Type B pancreatic cell (in vitro differentiated cells): Measurements from ENCODE around the gene TP53I13. TPM values are rescaled to one million over a fixed set of nuclear protein-coding genes. Genes with fewer than 3 reads are reported as not detected.

Experiments
- DNase-seq: peaks from one replicate; pipeline ENCODE4 v3.0.0; 2021; ENCODE audit warnings: mixed read lengths; ENCODE audit not compliant: unreplicated experiment; ENCODE audit errors: extremely low spot score
- H3K27ac Mint-ChIP-seq: 2 replicates; pipeline ENCODE4 v1.8.0; 2021; ENCODE audit warnings: mild to moderate bottlenecking, mixed read lengths
- H3K27me3 Mint-ChIP-seq: 2 replicates; pipeline ENCODE4 v1.8.0; 2021; ENCODE audit warnings: mixed read lengths
- H3K36me3 Mint-ChIP-seq: 2 replicates; pipeline ENCODE4 v1.8.0; 2021; ENCODE audit warnings: mixed read lengths
- H3K4me1 Mint-ChIP-seq: one replicate; pipeline ENCODE4 v1.8.0; 2021; ENCODE audit warnings: mixed read lengths; ENCODE audit not compliant: unreplicated experiment
- H3K4me3 Mint-ChIP-seq: 2 replicates; pipeline ENCODE4 v1.8.0; 2021; ENCODE audit warnings: mild to moderate bottlenecking, mixed read lengths
- H3K9me3 Mint-ChIP-seq: 2 replicates; pipeline ENCODE4 v1.8.0; 2021; ENCODE audit warnings: mixed read lengths
- total RNA-seq: library from RNA; stranded (reverse); gene quantifications from 2 replicates; pipeline ENCODE4 v1.2.1, GENCODE V29; 2021; ENCODE audit warnings: low replicate concordance
- TF ChIP-seq, protein P1 (sequence below): fragments of 200-600 bp; sonication (generic); conservative IDR thresholded peaks from 2 replicates; pipeline ENCODE4 v1.5.0; 2021; ENCODE audit warnings: antibody characterized with exemption, mild to moderate bottlenecking

The TP53I13 gene
- total RNA-seq, 1 donor from 2014 or later: 50.3 TPM

DNA sequence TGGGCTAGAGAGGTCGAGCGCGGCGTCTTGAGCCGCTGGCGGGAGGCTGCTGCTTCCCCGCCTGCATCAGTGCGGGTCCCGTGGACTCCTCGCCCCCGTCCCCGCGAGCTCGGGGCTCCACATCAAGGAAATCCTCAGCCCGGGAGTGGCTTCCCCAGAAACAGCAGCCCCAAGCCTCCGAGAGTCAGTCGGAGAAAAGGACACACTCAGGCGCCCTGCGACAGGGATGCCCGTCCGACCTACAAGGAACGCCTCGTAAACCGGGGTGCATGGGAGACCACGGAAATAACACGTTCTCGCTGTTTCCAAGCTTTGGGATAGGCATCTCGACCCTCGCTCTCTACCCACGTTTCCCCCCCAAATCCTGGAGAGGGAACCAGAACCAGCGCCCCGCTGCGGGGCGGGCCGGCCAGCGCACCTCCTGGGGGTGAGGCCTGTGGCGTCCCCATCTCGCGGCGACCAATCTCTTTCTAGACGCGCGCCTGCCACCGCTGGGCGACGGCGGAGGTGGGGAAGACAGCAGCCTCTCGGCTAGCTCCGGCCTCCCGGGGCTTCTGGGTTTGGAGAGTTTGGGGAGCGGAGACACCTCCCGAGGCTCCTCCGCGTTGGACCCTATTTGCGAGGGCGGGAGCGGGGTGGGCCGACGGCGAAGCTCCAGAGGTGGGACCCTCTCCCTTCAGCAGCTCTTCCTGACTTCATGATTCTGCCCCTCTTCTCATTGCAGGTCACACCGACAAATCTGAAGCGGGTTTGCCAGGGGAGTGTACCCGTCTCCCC, 759 bp upstream of the TP53I13 start:
- H3K27ac Mint-ChIP-seq: peak overlapping the region; percentile 87

DNA sequence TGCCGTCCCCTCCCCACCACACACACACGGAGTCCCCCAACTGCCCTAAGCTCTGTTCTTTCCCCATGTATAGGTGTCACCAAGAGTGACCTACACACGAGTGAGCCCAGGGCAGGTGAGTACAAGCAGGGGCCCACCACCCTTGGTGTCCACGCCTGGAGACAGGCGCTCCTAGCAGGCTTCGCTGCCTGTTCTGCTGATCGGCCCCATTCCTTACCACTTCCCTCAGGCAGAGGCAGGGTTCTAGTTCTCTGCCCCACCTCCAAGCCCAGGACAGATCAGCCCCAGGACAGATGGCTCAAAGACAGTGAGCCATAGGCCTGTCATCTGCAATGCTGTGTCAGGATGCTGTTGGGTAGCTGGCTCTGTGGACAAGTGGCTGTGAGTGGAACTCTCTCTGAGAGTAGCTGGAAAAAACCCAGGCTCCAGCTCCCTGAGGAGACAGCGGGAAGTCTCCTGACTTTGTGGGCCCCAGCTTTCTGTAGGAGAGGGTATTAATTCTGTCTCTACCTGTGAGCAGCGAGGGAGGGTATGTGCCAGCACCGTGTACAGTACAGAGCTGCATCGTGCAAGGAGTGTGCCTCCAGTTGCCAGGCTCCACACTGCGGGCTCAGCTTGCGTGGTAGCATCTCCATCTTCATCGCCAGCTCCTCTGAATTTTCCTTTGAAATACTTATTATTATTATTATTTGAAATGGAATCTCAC, 897 bp downstream of the TP53I13 start:
- Mint-ChIP-seq H3K36me3 (peaks cover 6% of the 10 kb centered on the region), H3K4me1 (peaks cover 11% of the 10 kb centered on the region), H3K4me3 (peak overlapping the region; percentile 95), H3K27ac (peak overlapping the region; percentile 88), H3K9me3 (no peaks in the 10 kb centered on the region), H3K27me3 (peaks cover 21% of the 10 kb centered on the region)
- TF ChIP-seq, protein P1, sequence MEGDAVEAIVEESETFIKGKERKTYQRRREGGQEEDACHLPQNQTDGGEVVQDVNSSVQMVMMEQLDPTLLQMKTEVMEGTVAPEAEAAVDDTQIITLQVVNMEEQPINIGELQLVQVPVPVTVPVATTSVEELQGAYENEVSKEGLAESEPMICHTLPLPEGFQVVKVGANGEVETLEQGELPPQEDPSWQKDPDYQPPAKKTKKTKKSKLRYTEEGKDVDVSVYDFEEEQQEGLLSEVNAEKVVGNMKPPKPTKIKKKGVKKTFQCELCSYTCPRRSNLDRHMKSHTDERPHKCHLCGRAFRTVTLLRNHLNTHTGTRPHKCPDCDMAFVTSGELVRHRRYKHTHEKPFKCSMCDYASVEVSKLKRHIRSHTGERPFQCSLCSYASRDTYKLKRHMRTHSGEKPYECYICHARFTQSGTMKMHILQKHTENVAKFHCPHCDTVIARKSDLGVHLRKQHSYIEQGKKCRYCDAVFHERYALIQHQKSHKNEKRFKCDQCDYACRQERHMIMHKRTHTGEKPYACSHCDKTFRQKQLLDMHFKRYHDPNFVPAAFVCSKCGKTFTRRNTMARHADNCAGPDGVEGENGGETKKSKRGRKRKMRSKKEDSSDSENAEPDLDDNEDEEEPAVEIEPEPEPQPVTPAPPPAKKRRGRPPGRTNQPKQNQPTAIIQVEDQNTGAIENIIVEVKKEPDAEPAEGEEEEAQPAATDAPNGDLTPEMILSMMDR: no peak
- DNase-seq: peak; percentile 67

More for the DNA sequence above, 759 bp upstream of the TP53I13 start:
- H3K36me3 Mint-ChIP-seq: peaks cover 9% of the 10 kb centered on the region
- H3K9me3 Mint-ChIP-seq: no peaks in the 10 kb centered on the region
- H3K4me3 Mint-ChIP-seq: peak overlapping the region; percentile 98
- H3K4me1 Mint-ChIP-seq: peaks cover 11% of the 10 kb centered on the region
- peaks cover 31% of the 10 kb centered on the region for H3K27me3 Mint-ChIP-seq
- peak; percentile 75 for DNase-seq
- TF ChIP-seq, protein P1: peak; percentile 54

DNA sequence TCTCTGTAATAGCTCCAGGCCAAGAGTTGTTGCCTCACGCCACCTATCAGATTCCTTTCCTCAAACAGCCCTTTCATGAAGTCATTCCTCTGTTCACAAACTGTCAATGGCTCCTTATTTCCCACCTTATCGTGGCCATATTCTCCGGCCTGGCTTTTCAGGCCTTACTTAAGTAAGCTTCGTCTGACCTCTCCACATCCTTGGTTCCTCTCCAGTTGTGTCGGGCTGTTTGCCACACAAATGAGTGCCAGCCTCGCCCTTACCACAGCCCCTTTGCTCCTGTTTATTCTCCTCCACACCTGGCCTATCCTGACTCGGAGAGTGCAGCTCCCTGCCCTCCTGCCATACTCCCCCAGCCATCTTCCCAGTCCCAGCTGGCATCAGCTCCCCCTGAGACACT, 2.0 kb downstream of the TP53I13 start:
- Mint-ChIP-seq H3K4me1 (peaks cover 11% of the 10 kb centered on the region), H3K4me3 (peak overlapping the region; percentile 57), H3K36me3 (peaks cover 6% of the 10 kb centered on the region), H3K27me3 (peaks cover 13% of the 10 kb centered on the region), H3K9me3 (no peaks in the 10 kb centered on the region), H3K27ac (peak overlapping the region; percentile 21)
- DNase-seq: peak; percentile 58
- TF ChIP-seq, protein P1: no peak

DNA sequence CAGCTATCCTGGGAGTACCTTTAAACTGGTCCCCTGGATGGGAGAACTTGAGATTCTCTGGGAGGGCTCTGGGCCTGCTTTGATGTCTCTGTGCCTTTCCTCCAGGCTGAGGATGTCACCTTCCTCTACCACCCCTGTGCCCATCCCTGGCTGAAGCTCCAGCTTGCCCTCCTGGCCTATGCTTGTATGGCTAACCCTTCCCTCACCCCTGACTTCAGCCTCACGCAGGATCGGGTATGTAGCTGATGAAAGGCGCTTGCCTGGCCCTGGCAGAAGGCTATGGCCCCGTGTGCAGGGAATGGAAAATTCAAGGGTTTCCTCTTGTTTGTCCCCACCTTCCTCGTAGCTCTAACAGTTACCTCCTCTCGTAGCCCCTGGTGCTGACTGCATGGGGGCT, 3.0 kb downstream of the TP53I13 start:
- Mint-ChIP-seq H3K4me1 (peaks cover 7% of the 10 kb centered on the region), H3K9me3 (no peaks in the 10 kb centered on the region), H3K27ac (no peak overlapping the region), H3K4me3 (no peak overlapping the region), H3K27me3 (peaks cover 6% of the 10 kb centered on the region), H3K36me3 (peaks cover 6% of the 10 kb centered on the region)
- DNase-seq: no peak
- TF ChIP-seq, protein P1: no peak

DNA sequence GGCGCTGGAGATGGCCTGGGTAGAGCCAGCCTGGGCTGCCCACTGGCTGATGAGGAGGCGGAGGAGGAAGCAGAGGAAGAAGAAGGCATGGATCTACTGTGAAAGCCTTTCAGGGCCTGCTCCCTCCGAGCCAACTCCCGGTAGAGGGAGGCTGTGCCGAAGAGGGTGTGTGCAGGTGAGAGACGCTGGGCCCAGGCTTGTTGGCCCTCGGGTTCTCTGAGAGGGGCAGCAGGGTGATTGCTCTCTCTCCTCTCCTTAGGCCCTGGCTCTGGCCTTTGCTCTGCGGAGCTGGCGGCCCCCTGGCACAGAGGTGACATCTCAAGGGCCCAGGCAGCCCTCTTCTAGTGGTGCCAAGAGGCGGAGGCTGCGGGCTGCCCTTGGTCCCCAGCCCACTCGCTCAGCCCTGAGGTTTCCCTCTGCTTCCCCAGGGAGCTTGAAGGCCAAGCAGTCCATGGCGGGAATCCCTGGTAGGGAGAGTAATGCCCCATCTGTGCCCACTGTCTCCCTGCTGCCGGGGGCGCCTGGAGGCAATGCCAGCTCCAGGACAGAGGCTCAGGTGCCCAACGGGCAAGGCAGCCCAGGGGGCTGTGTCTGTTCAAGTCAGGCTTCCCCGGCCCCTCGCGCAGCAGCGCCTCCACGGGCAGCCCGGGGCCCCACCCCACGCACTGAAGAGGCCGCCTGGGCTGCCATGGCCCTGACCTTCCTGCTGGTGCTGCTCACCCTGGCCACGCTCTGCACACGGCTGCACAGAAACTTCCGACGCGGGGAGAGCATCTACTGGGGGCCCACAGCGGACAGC, 3.6 kb downstream of the TP53I13 start:
- H3K4me3 Mint-ChIP-seq: no peak overlapping the region
- H3K4me1 Mint-ChIP-seq: peaks cover 7% of the 10 kb centered on the region
- TF ChIP-seq, protein P1: no peak
- no peaks in the 10 kb centered on the region for H3K9me3 Mint-ChIP-seq
- H3K27me3 Mint-ChIP-seq: peaks cover 6% of the 10 kb centered on the region
- peak; percentile 65 for DNase-seq
- peaks cover 6% of the 10 kb centered on the region for H3K36me3 Mint-ChIP-seq
- H3K27ac Mint-ChIP-seq: no peak overlapping the region
